ENCODE data around the gene GPATCH4. TPM values are rescaled to one million over a fixed set of nuclear protein-coding genes. Genes with fewer than 3 reads are reported as not detected.

GPATCH4 gene
- 10 to 100 TPM; 43.9 to 44.7 TPM for total RNA-seq

GRCh38 chr1:156601122-156601830, at the start of gene GPATCH4:
Gene GPATCH4 (minus strand): TSS chr1:156601479.
- Mint-ChIP-seq H3K4me1 (ENCODE audit: low read depth) (peaks cover 37% of the 10 kb centered on the region), H3K9me3 (ENCODE audit: insufficient read depth) (no peaks in the 10 kb centered on the region), H3K27ac (peak within 1 kb of the TSS; percentile 96), H3K4me3 (peak within 1 kb of the TSS; percentile 98), H3K36me3 (ENCODE audit: low read depth) (peaks cover 26% of the 10 kb centered on the region), H3K27me3 (ENCODE audit: low read depth) (no peaks in the 10 kb centered on the region)
- ATAC-seq (peak; percentile 84), DNase-seq (peak; percentile 92)
- ChIA-PET POLR2A (interaction anchor here (0.6 to 3.2 kb wide), 11 partner anchors 10 to 120 kb away, joined by 3 to 17 read pairs (median 4); partner anchors contain the start of genes MEF2D and NAXE), CTCF (interaction anchor here (0.8 to 4.0 kb wide), 14 partner anchors 10 to 215 kb away, joined by 3 to 19 read pairs (median 6); partner anchors contain the start of genes MEF2D and NAXE)

GRCh38 chr1:156648951-156649350, 47.7 kb upstream of the GPATCH4 start:
- peaks cover 13% of the 10 kb centered on the region for H3K4me1 Mint-ChIP-seq (ENCODE audit: low read depth)
- ChIA-PET CTCF (interaction anchor here (1.1 to 3.6 kb wide), 12 partner anchors 8 to 77 kb away, joined by 3 to 28 read pairs (median 6); no protein-coding TSS in a partner anchor), POLR2A (no interaction called here)
- DNase-seq (no peak), ATAC-seq (no peak)
- no peak overlapping the region for H3K4me3 Mint-ChIP-seq
- no peaks in the 10 kb centered on the region for H3K9me3 Mint-ChIP-seq (ENCODE audit: insufficient read depth)
- no peak overlapping the region for H3K27ac Mint-ChIP-seq
- H3K27me3 Mint-ChIP-seq (ENCODE audit: low read depth), result peaks cover 79% of the 10 kb centered on the region
- H3K36me3 Mint-ChIP-seq (ENCODE audit: low read depth), result no peaks in the 10 kb centered on the region

GRCh38 chr1:156648496-156648895, 47.2 kb upstream of the GPATCH4 start:
- H3K27ac Mint-ChIP-seq, result no peak overlapping the region
- CTCF ChIA-PET, result interaction anchor here (1.1 to 3.6 kb wide), 11 partner anchors 8 to 77 kb away, joined by 3 to 28 read pairs (median 6); no protein-coding TSS in a partner anchor
- H3K9me3 Mint-ChIP-seq (ENCODE audit: insufficient read depth), result no peaks in the 10 kb centered on the region
- H3K4me1 Mint-ChIP-seq (ENCODE audit: low read depth), result peaks cover 17% of the 10 kb centered on the region
- no peaks in the 10 kb centered on the region for H3K36me3 Mint-ChIP-seq (ENCODE audit: low read depth)
- ATAC-seq, result no peak
- no peak overlapping the region for H3K4me3 Mint-ChIP-seq
- H3K27me3 Mint-ChIP-seq (ENCODE audit: low read depth), result peaks cover 78% of the 10 kb centered on the region
- DNase-seq, result no peak
- POLR2A ChIA-PET, result no interaction called here

- Mint-ChIP-seq H3K4me3 (no peak overlapping the region), H3K4me1 (ENCODE audit: low read depth) (peaks cover 29% of the 10 kb centered on the region), H3K36me3 (ENCODE audit: low read depth) (no peaks in the 10 kb centered on the region), H3K27me3 (ENCODE audit: low read depth) (peaks cover 77% of the 10 kb centered on the region), H3K9me3 (ENCODE audit: insufficient read depth) (no peaks in the 10 kb centered on the region), H3K27ac (no peak overlapping the region)
- no peak for DNase-seq
- POLR2A ChIA-PET, result no interaction called here
- ATAC-seq, result no peak
- CTCF ChIA-PET, result interaction anchor here (1.8 to 2.6 kb wide), 2 partner anchors 11 to 20 kb away, joined by 16 to 28 read pairs; no protein-coding TSS in a partner anchor
Measured at GRCh38 chr1:156647351-156647750, 46.1 kb upstream of the GPATCH4 start.

GRCh38 chr1:156646738-156647211, 45.5 kb upstream of the GPATCH4 start:
- Mint-ChIP-seq H3K4me1 (ENCODE audit: low read depth) (peaks cover 31% of the 10 kb centered on the region), H3K27ac (no peak overlapping the region), H3K27me3 (ENCODE audit: low read depth) (peaks cover 76% of the 10 kb centered on the region), H3K9me3 (ENCODE audit: insufficient read depth) (no peaks in the 10 kb centered on the region), H3K4me3 (no peak overlapping the region), H3K36me3 (ENCODE audit: low read depth) (no peaks in the 10 kb centered on the region)
- CTCF ChIA-PET, result interaction anchor here (1.2 to 5.6 kb wide), 6 partner anchors 11 to 201 kb away, joined by 5 to 52 read pairs (median 22); no protein-coding TSS in a partner anchor
- POLR2A ChIA-PET, result no interaction called here
- no peak for ATAC-seq
- no peak for DNase-seq

GRCh38 chr1:156645666-156646065, 44.4 kb upstream of the GPATCH4 start:
- Mint-ChIP-seq H3K36me3 (ENCODE audit: low read depth) (no peaks in the 10 kb centered on the region), H3K4me3 (no peak overlapping the region), H3K27me3 (ENCODE audit: low read depth) (peaks cover 82% of the 10 kb centered on the region), H3K4me1 (ENCODE audit: low read depth) (peaks cover 37% of the 10 kb centered on the region), H3K9me3 (ENCODE audit: insufficient read depth) (no peaks in the 10 kb centered on the region), H3K27ac (no peak overlapping the region)
- ChIA-PET POLR2A (interaction anchor here (0.8 kb wide), 1 partner anchor 83 kb away, joined by 3 read pairs; the partner anchor contains the start of genes ISG20L2 and METTL25B), CTCF (interaction anchor here (1.2 to 5.6 kb wide), 9 partner anchors 12 to 199 kb away, joined by 3 to 52 read pairs (median 10); no protein-coding TSS in a partner anchor)
- DNase-seq, result no peak
- no peak for ATAC-seq

GRCh38 chr1:156645056-156645455, 43.8 kb upstream of the GPATCH4 start:
- ChIA-PET POLR2A (interaction anchor here (0.8 kb wide), 1 partner anchor 83 kb away, joined by 3 read pairs; the partner anchor contains the start of genes ISG20L2 and METTL25B), CTCF (interaction anchor here (1.3 to 5.6 kb wide), 9 partner anchors 12 to 199 kb away, joined by 3 to 52 read pairs (median 20); no protein-coding TSS in a partner anchor)
- Mint-ChIP-seq H3K36me3 (ENCODE audit: low read depth) (no peaks in the 10 kb centered on the region), H3K27ac (no peak overlapping the region), H3K9me3 (ENCODE audit: insufficient read depth) (no peaks in the 10 kb centered on the region), H3K27me3 (ENCODE audit: low read depth) (peaks cover 80% of the 10 kb centered on the region), H3K4me1 (ENCODE audit: low read depth) (peaks cover 37% of the 10 kb centered on the region), H3K4me3 (no peak overlapping the region)
- DNase-seq (no peak), ATAC-seq (no peak)

GRCh38 chr1:156644640-156645039, 43.4 kb upstream of the GPATCH4 start:
- Mint-ChIP-seq H3K4me1 (ENCODE audit: low read depth) (peaks cover 37% of the 10 kb centered on the region), H3K9me3 (ENCODE audit: insufficient read depth) (no peaks in the 10 kb centered on the region), H3K4me3 (no peak overlapping the region), H3K27ac (no peak overlapping the region), H3K36me3 (ENCODE audit: low read depth) (no peaks in the 10 kb centered on the region), H3K27me3 (ENCODE audit: low read depth) (peaks cover 81% of the 10 kb centered on the region)
- ATAC-seq, result no peak
- no peak for DNase-seq
- POLR2A ChIA-PET, result no interaction called here
- CTCF ChIA-PET, result interaction anchor here (0.7 to 5.6 kb wide), 10 partner anchors 11 to 163 kb away, joined by 3 to 52 read pairs (median 20); no protein-coding TSS in a partner anchor

GRCh38 chr1:156644146-156644545, 42.9 kb upstream of the GPATCH4 start:
- Mint-ChIP-seq H3K36me3 (ENCODE audit: low read depth) (no peaks in the 10 kb centered on the region), H3K4me3 (no peak overlapping the region), H3K27me3 (ENCODE audit: low read depth) (peaks cover 83% of the 10 kb centered on the region), H3K9me3 (ENCODE audit: insufficient read depth) (no peaks in the 10 kb centered on the region), H3K4me1 (ENCODE audit: low read depth) (peaks cover 37% of the 10 kb centered on the region), H3K27ac (no peak overlapping the region)
- DNase-seq (no peak), ATAC-seq (peak; percentile 21)
- ChIA-PET CTCF (interaction anchor here (0.7 to 5.6 kb wide), 14 partner anchors 11 to 258 kb away, joined by 3 to 52 read pairs (median 10); no protein-coding TSS in a partner anchor), POLR2A (interaction anchor here (1.2 kb wide), 1 partner anchor 44 kb away, joined by 4 read pairs; no protein-coding TSS in a partner anchor)

- peaks cover 37% of the 10 kb centered on the region for H3K4me1 Mint-ChIP-seq (ENCODE audit: low read depth)
- no peaks in the 10 kb centered on the region for H3K36me3 Mint-ChIP-seq (ENCODE audit: low read depth)
- H3K27me3 Mint-ChIP-seq (ENCODE audit: low read depth), result peaks cover 83% of the 10 kb centered on the region
- DNase-seq (peak; percentile 83), ATAC-seq (peak; percentile 91)
- POLR2A ChIA-PET, result interaction anchor here (0.6 to 1.2 kb wide), 2 partner anchors 18 to 43 kb away, joined by 3 to 4 read pairs; no protein-coding TSS in a partner anchor
- no peaks in the 10 kb centered on the region for H3K9me3 Mint-ChIP-seq (ENCODE audit: insufficient read depth)
- H3K27ac Mint-ChIP-seq, result peak overlapping the region; percentile 71
- peak overlapping the region; percentile 32 for H3K4me3 Mint-ChIP-seq
- CTCF ChIA-PET, result interaction anchor here (1.2 to 5.6 kb wide), 14 partner anchors 11 to 258 kb away, joined by 3 to 52 read pairs (median 10); no protein-coding TSS in a partner anchor
Measured at GRCh38 chr1:156643778-156644092, 42.5 kb upstream of the GPATCH4 start.

GRCh38 chr1:156643049-156643777, 41.9 kb upstream of the GPATCH4 start:
- peaks cover 83% of the 10 kb centered on the region for H3K27me3 Mint-ChIP-seq (ENCODE audit: low read depth)
- ChIA-PET CTCF (interaction anchor here (1.2 to 5.6 kb wide), 14 partner anchors 12 to 257 kb away, joined by 3 to 52 read pairs (median 10); no protein-coding TSS in a partner anchor), POLR2A (interaction anchor here (0.6 to 1.4 kb wide), 4 partner anchors 16 to 530 kb away, joined by 3 to 4 read pairs (median 3); no protein-coding TSS in a partner anchor)
- H3K4me1 Mint-ChIP-seq (ENCODE audit: low read depth), result peaks cover 37% of the 10 kb centered on the region
- no peak for DNase-seq
- ATAC-seq, result peak; percentile 9
- H3K36me3 Mint-ChIP-seq (ENCODE audit: low read depth), result no peaks in the 10 kb centered on the region
- H3K9me3 Mint-ChIP-seq (ENCODE audit: insufficient read depth), result no peaks in the 10 kb centered on the region
- peak overlapping the region; percentile 71 for H3K27ac Mint-ChIP-seq
- peak overlapping the region; percentile 32 for H3K4me3 Mint-ChIP-seq

Measured in activated CD8-positive, alpha-beta T cell treated with anti-CD3 and anti-CD28 coated beads, Interleukin-2, amount 10 ng/mL, durations not matched to agents 7 days and 5 days (primary cell).